Endothelial cell of umbilical vein (primary cell): Measurements from ENCODE around the gene ANKMY1.

Experiments
- EZH2 ChIP-seq: IDR thresholded peaks from 2 replicates; pipeline ENCODE4 v1.6.1; 2012; ENCODE audit warnings: borderline replicate concordance, low read depth, mild to moderate bottlenecking, moderate library complexity, low read length, inconsistent platforms; ENCODE audit not compliant: severe bottlenecking
- JUN ChIP-seq: IDR thresholded peaks from 2 replicates; pipeline ENCODE4 v1.6.1; 2011; ENCODE audit warnings: borderline replicate concordance, low read depth; ENCODE audit not compliant: insufficient read length, insufficient read depth
- POLR2A ChIP-seq: IDR thresholded peaks from 2 replicates; pipeline ENCODE4 v1.6.1; 2012; ENCODE audit warnings: low read depth, mild to moderate bottlenecking, control low read depth, low read length
- POLR2AphosphoS5 ChIP-seq: IDR thresholded peaks from 2 replicates; pipeline ENCODE4 v1.6.1; 2012; ENCODE audit warnings: low read depth, mild to moderate bottlenecking, control low read depth, low read length, moderate library complexity; ENCODE audit not compliant: insufficient read depth
- TF ChIP-seq, protein P1 (sequence below), 2 donors: IDR thresholded peaks; 1 replicate in 1 of 2; 2 replicates in 1 of 2; pipeline ENCODE4 v1.5.1; 2011; ENCODE audit warnings: low read length in 2 of 2, mild to moderate bottlenecking in 2 of 2, moderate library complexity in 2 of 2, control low read depth in 1 of 2, inconsistent platforms in 1 of 2, low read depth in 1 of 2; ENCODE audit not compliant: insufficient read depth in 1 of 2; ENCODE audit errors: extremely low read depth in 1 of 2
- TF ChIP-seq, protein P2 (sequence below): IDR thresholded peaks from 2 replicates; pipeline ENCODE4 v1.6.1; 2011; ENCODE audit not compliant: insufficient read depth, insufficient read length

DNA sequence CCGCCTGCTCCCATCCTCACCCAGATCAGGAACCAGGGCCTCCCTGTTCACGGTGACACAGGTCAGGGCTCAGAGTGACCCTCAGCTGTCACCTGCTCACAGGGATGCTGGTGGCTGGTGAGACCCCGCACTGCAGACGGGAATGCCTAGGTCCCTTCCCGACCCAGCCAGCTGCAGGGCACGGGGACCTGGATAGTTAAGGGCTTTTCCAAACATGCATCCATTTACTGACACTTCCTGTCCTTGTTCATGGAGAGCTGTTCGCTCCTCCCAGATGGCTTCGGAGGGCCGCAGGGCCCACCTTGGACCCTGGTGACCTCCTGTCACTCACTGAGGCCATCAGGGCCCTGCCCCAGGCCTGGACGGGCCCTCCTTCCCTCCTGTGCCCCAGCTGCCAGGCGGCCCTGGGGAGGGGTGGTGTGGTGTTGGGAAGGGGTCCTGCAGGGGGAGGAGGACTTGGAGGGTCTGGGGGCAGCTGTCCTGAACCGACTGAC lies 90.6 kb downstream of the ANKMY1 start:
- TF ChIP-seq, protein P1, sequence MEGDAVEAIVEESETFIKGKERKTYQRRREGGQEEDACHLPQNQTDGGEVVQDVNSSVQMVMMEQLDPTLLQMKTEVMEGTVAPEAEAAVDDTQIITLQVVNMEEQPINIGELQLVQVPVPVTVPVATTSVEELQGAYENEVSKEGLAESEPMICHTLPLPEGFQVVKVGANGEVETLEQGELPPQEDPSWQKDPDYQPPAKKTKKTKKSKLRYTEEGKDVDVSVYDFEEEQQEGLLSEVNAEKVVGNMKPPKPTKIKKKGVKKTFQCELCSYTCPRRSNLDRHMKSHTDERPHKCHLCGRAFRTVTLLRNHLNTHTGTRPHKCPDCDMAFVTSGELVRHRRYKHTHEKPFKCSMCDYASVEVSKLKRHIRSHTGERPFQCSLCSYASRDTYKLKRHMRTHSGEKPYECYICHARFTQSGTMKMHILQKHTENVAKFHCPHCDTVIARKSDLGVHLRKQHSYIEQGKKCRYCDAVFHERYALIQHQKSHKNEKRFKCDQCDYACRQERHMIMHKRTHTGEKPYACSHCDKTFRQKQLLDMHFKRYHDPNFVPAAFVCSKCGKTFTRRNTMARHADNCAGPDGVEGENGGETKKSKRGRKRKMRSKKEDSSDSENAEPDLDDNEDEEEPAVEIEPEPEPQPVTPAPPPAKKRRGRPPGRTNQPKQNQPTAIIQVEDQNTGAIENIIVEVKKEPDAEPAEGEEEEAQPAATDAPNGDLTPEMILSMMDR (IDR thresholded peaks at IDR 0.05; ENCODE audit: extremely low read depth in 1 of 2, insufficient read depth in 1 of 2, low read depth in 1 of 2, low read length in 2 of 2) = no peak
- no peak for TF ChIP-seq POLR2AphosphoS5
- no peak for TF ChIP-seq POLR2A
- no peak for TF ChIP-seq JUN
- TF ChIP-seq, protein P2, sequence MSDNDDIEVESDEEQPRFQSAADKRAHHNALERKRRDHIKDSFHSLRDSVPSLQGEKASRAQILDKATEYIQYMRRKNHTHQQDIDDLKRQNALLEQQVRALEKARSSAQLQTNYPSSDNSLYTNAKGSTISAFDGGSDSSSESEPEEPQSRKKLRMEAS = no peak
- TF ChIP-seq EZH2 = no peak
